ENCODE measurements around the gene TUFT1. TPM values are rescaled to one million over a fixed set of nuclear protein-coding genes. Genes with fewer than 3 reads are reported as not detected.

TUFT1 gene
- total and polyA plus RNA-seq, 10 of the 15 experiments (the other 5 are each of a cell fraction or from before 2014, with no cell fraction given), result 0.08 to 4.3 (median 3.2) TPM

DNA sequence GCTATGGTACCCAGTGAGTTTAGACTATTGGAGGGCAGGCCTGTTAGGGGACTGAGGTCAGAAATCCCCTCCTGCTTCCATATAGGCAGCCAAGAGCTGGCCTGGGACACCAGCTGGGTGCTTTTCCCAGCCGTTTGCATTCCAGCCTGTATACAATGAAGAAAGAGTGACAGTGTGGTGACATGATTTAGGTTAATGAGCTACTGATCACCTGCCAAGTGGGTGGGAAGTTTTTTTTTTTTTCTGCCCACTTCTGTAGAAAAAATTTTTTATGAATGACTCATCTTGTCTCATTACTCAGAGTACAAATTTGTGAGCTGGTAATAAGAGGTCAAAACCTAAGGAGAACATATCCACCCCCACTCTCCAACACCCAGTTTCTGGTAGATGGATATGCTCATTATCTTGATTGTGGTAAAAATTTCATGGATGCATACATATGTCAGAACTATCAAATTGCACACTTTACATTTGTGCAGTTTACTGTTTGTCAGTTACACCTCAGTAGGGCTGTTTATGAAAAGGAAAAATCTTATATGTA lies 45.3 kb upstream of the TUFT1 start (continued):
- TF ChIP-seq, protein P1, sequence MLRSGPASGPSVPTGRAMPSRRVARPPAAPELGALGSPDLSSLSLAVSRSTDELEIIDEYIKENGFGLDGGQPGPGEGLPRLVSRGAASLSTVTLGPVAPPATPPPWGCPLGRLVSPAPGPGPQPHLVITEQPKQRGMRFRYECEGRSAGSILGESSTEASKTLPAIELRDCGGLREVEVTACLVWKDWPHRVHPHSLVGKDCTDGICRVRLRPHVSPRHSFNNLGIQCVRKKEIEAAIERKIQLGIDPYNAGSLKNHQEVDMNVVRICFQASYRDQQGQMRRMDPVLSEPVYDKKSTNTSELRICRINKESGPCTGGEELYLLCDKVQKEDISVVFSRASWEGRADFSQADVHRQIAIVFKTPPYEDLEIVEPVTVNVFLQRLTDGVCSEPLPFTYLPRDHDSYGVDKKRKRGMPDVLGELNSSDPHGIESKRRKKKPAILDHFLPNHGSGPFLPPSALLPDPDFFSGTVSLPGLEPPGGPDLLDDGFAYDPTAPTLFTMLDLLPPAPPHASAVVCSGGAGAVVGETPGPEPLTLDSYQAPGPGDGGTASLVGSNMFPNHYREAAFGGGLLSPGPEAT (IDR thresholded peaks at IDR 0.05; ENCODE audit: low read depth), result peak; percentile 41; the same call in 1 of the 2 replicates
- peak; percentile 72 for TF ChIP-seq NR2F1 (conservative IDR thresholded peaks at IDR 0.05)
- peak; percentile 71; the same call in 1 of the 2 replicates for TF ChIP-seq RUNX3 (IDR thresholded peaks at IDR 0.05; ENCODE audit: low read length)
- no peak for TF ChIP-seq SIX5 (IDR thresholded peaks at IDR 0.05; ENCODE audit: low read depth, low read length, severe bottlenecking)
- no peak for TF ChIP-seq PML (IDR thresholded peaks at IDR 0.05; ENCODE audit: low read length)
- TF ChIP-seq NFIC (IDR thresholded peaks at IDR 0.05; ENCODE audit: low read depth, low read length), result peak; percentile 50; the same call in 1 of the 2 replicates
- TF ChIP-seq BHLHE40 (IDR thresholded peaks at IDR 0.05; ENCODE audit: borderline replicate concordance in 1 of 2, low read depth in 2 of 2, low read length in 1 of 2), result peak; percentile 84 to 89
- no peak for TF ChIP-seq ZBED1 (IDR thresholded peaks at IDR 0.05; ENCODE audit: borderline replicate concordance)
- 0 out of 2 replicates have a peak, but pooled peaks have one; percentile 14 for TF ChIP-seq MEF2A (IDR thresholded peaks at IDR 0.05; ENCODE audit: insufficient read depth, low read depth, low read length)
- peak; percentile 53; the same call in 1 of the 2 replicates for TF ChIP-seq EED (IDR thresholded peaks at IDR 0.05; ENCODE audit: low read depth)
- peak; percentile 53 for TF ChIP-seq IKZF1 (conservative IDR thresholded peaks at IDR 0.05)
- TF ChIP-seq, protein P2, sequence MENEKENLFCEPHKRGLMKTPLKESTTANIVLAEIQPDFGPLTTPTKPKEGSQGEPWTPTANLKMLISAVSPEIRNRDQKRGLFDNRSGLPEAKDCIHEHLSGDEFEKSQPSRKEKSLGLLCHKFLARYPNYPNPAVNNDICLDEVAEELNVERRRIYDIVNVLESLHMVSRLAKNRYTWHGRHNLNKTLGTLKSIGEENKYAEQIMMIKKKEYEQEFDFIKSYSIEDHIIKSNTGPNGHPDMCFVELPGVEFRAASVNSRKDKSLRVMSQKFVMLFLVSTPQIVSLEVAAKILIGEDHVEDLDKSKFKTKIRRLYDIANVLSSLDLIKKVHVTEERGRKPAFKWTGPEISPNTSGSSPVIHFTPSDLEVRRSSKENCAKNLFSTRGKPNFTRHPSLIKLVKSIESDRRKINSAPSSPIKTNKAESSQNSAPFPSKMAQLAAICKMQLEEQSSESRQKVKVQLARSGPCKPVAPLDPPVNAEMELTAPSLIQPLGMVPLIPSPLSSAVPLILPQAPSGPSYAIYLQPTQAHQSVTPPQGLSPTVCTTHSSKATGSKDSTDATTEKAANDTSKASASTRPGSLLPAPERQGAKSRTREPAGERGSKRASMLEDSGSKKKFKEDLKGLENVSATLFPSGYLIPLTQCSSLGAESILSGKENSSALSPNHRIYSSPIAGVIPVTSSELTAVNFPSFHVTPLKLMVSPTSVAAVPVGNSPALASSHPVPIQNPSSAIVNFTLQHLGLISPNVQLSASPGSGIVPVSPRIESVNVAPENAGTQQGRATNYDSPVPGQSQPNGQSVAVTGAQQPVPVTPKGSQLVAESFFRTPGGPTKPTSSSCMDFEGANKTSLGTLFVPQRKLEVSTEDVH (IDR thresholded peaks at IDR 0.05; ENCODE audit: low read depth, partially characterized antibody), result no peak
- TF ChIP-seq YY1 (IDR thresholded peaks at IDR 0.05; ENCODE audit: low read depth, low read length), result no peak
- peak; percentile 57; the same call in 1 of the 2 replicates for TF ChIP-seq JUND (IDR thresholded peaks at IDR 0.05; ENCODE audit: low read depth, low read length)
- TF ChIP-seq, protein P3, sequence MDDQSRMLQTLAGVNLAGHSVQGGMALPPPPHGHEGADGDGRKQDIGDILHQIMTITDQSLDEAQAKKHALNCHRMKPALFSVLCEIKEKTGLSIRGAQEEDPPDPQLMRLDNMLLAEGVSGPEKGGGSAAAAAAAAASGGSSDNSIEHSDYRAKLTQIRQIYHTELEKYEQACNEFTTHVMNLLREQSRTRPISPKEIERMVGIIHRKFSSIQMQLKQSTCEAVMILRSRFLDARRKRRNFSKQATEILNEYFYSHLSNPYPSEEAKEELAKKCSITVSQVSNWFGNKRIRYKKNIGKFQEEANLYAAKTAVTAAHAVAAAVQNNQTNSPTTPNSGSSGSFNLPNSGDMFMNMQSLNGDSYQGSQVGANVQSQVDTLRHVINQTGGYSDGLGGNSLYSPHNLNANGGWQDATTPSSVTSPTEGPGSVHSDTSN (IDR thresholded peaks at IDR 0.05; ENCODE audit: insufficient replicate concordance, low read depth, low read length), result peak; percentile 77

All from GM12878 (cell line).